Prostate gland (tissue), 2 donors: Measurements from ENCODE around the gene PBX3. TPM values are rescaled to one million over a fixed set of nuclear protein-coding genes. Genes with fewer than 3 reads are reported as not detected.

Experiments used
- DNase-seq: peaks from one replicate; pipeline ENCODE4 v3.0.0-alpha.2; 2019; ENCODE audit warnings: low spot score
- H3K27ac ChIP-seq, 2 donors: fragments of 200-600 bp; sonication (generic); 2 replicates each; pipeline ENCODE4 v1.5.1; 2017 to 2019
- H3K27me3 ChIP-seq: fragments of 200-600 bp; sonication (generic); replicated peaks from 2 replicates; pipeline ENCODE4 v1.5.1; 2019; ENCODE audit not compliant: insufficient read depth
- H3K36me3 ChIP-seq, 2 donors: fragments of 200-600 bp; sonication (generic); 1 replicate in 1 of 2; 2 replicates in 1 of 2; pipeline versions ENCODE4 v1.5.1 to v1.8.1; 2017 to 2019
- H3K4me1 ChIP-seq: fragments of 200-600 bp; sonication (generic); replicated peaks from 2 replicates; pipeline ENCODE4 v1.5.1; 2019
- H3K4me3 ChIP-seq, 2 donors: fragments of 200-600 bp; sonication (generic); 2 replicates each; pipeline ENCODE4 v1.5.1; 2017 to 2019
- H3K9me3 ChIP-seq: fragments of 200-600 bp; sonication (generic); 2 replicates; pipeline ENCODE4 v1.5.1; 2017
- CTCF ChIP-seq, 4 experiments: fragments of 200-600 bp in 2 of 4; fragments of 450-650 bp in 2 of 4; sonication (generic) in 2 of 4; IDR thresholded peaks; 1 replicate in 3 of 4; 2 replicates in 1 of 4; pipeline ENCODE4 v1.5.1; 2016 to 2019; ENCODE audit warnings: antibody characterized with exemption in 4 of 4, mild to moderate bottlenecking in 2 of 4, moderate library complexity in 2 of 4
- POLR2A ChIP-seq: fragments of 450-650 bp; IDR thresholded peaks from one replicate; pipeline ENCODE4 v1.6.1; 2016; ENCODE audit warnings: antibody characterized with exemption, mild to moderate bottlenecking
- POLR2AphosphoS5 ChIP-seq: sonication (generic); formaldehyde crosslinking; IDR thresholded peaks from one replicate; pipeline ENCODE4 v1.6.1; 2017; ENCODE audit warnings: antibody characterized with exemption
- WGBS: methylation state at CpG from one replicate; pipeline ENCODE4 v1.1.5; 2018; 5-methylcytosine and 5-hydroxymethylcytosine counted together
- intact Hi-C: fragments of 100-400 bp; cut with DNase I; formaldehyde crosslinking; loops from one replicate; pipeline ENCODE4 v1.14.2; 2022
- total RNA-seq, 2 donors: library from RNA; depleted of rRNA; stranded (reverse); fragments of >200 nt; gene quantifications; one replicate each; pipeline ENCODE4 v1.1.0, GENCODE V29; 2016

Gene PBX3
- total RNA-seq, 2 donors from 2014 or later, result 48.5 to 77.6 TPM

- Histone ChIP-seq H3K9me3 (no peaks in the 10 kb centered on the region), H3K4me1 (no peaks in the 10 kb centered on the region), H3K27ac (no peak overlapping the region), H3K36me3 (no peaks in the 10 kb centered on the region), H3K27me3 (no peaks in the 10 kb centered on the region), H3K4me3 (no peak overlapping the region)
- intact Hi-C loops, result no loop called here
- no peak for DNase-seq
- WGBS, result 81% methylated on average over 9 of the region's 9 CpGs
- TF ChIP-seq POLR2A (no peak), CTCF (IDR thresholded peaks at IDR 0.05) (no peak), POLR2AphosphoS5 (no peak)
Observed at GRCh38 chr9:125988479-125989050, 241.4 kb downstream of the PBX3 start.

GRCh38 chr9:125989090-125989501 is 241.9 kb downstream of the PBX3 start:
- DNase-seq, result no peak
- no peaks in the 10 kb centered on the region for H3K9me3 ChIP-seq
- TF ChIP-seq CTCF (IDR thresholded peaks at IDR 0.05) (no peak), POLR2AphosphoS5 (no peak), POLR2A (no peak)
- no peaks in the 10 kb centered on the region for H3K36me3 ChIP-seq
- 87% methylated on average over 6 of the region's 8 CpGs for WGBS
- H3K27me3 ChIP-seq, result no peaks in the 10 kb centered on the region
- H3K4me1 ChIP-seq, result no peaks in the 10 kb centered on the region
- intact Hi-C loops, result no loop called here
- no peak overlapping the region for H3K27ac ChIP-seq
- no peak overlapping the region for H3K4me3 ChIP-seq

GRCh38 chr9:125989524-125990180 is 242.5 kb downstream of the PBX3 start:
- H3K27ac ChIP-seq, result no peak overlapping the region
- H3K4me1 ChIP-seq, result no peaks in the 10 kb centered on the region
- 94% methylated on average over 12 of the region's 12 CpGs for WGBS
- DNase-seq, result no peak
- no peak overlapping the region for H3K4me3 ChIP-seq
- TF ChIP-seq POLR2AphosphoS5 (no peak), POLR2A (no peak), CTCF (IDR thresholded peaks at IDR 0.05) (no peak)
- H3K9me3 ChIP-seq, result no peaks in the 10 kb centered on the region
- intact Hi-C loops, result no loop called here
- no peaks in the 10 kb centered on the region for H3K27me3 ChIP-seq
- no peaks in the 10 kb centered on the region for H3K36me3 ChIP-seq

- WGBS, result 99% methylated on average over 16 of the region's 16 CpGs
- intact Hi-C loops, result no loop called here
- H3K27ac ChIP-seq, result no peak overlapping the region
- H3K4me3 ChIP-seq, result no peak overlapping the region
- H3K4me1 ChIP-seq, result no peaks in the 10 kb centered on the region
- H3K27me3 ChIP-seq, result no peaks in the 10 kb centered on the region
- TF ChIP-seq POLR2A (no peak), CTCF (IDR thresholded peaks at IDR 0.05) (no peak), POLR2AphosphoS5 (no peak)
- H3K9me3 ChIP-seq, result no peaks in the 10 kb centered on the region
- H3K36me3 ChIP-seq, result no peaks in the 10 kb centered on the region
- DNase-seq, result no peak
Observed at GRCh38 chr9:125990186-125990792, 243.1 kb downstream of the PBX3 start.

GRCh38 chr9:125990793-125991220 is 243.6 kb downstream of the PBX3 start:
- 43% methylated on average over 12 of the region's 12 CpGs for WGBS
- Histone ChIP-seq H3K9me3 (no peaks in the 10 kb centered on the region), H3K36me3 (no peaks in the 10 kb centered on the region), H3K4me1 (no peaks in the 10 kb centered on the region), H3K27ac (no peak overlapping the region), H3K4me3 (no peak overlapping the region), H3K27me3 (no peaks in the 10 kb centered on the region)
- peak; percentile 29 for DNase-seq
- TF ChIP-seq CTCF (IDR thresholded peaks at IDR 0.05), result no peak
- peak; percentile 19 for TF ChIP-seq POLR2AphosphoS5
- intact Hi-C loops, result no loop called here
